C4-2B (cell line): ENCODE measurements around the gene USP6.
"Not testable (repeated sequence)": the region's sequence is repeated elsewhere in the genome, so short reads cannot be mapped to it uniquely, and the experiment has no call there.

ENCODE experiments used
- H3K27ac ChIP-seq: fragments of 450-650 bp; 2 replicates; pipeline ENCODE4 v1.5.1; 2017
- ZFX ChIP-seq: fragments of 450-650 bp; IDR thresholded peaks from 2 replicates; pipeline ENCODE4 v1.6.1; 2017
- TF ChIP-seq, protein P1 (sequence below): fragments of 450-650 bp; conservative IDR thresholded peaks from 2 replicates; pipeline ENCODE4 v1.5.1; 2017; ENCODE audit warnings: mild to moderate bottlenecking

The USP6 gene

DNA sequence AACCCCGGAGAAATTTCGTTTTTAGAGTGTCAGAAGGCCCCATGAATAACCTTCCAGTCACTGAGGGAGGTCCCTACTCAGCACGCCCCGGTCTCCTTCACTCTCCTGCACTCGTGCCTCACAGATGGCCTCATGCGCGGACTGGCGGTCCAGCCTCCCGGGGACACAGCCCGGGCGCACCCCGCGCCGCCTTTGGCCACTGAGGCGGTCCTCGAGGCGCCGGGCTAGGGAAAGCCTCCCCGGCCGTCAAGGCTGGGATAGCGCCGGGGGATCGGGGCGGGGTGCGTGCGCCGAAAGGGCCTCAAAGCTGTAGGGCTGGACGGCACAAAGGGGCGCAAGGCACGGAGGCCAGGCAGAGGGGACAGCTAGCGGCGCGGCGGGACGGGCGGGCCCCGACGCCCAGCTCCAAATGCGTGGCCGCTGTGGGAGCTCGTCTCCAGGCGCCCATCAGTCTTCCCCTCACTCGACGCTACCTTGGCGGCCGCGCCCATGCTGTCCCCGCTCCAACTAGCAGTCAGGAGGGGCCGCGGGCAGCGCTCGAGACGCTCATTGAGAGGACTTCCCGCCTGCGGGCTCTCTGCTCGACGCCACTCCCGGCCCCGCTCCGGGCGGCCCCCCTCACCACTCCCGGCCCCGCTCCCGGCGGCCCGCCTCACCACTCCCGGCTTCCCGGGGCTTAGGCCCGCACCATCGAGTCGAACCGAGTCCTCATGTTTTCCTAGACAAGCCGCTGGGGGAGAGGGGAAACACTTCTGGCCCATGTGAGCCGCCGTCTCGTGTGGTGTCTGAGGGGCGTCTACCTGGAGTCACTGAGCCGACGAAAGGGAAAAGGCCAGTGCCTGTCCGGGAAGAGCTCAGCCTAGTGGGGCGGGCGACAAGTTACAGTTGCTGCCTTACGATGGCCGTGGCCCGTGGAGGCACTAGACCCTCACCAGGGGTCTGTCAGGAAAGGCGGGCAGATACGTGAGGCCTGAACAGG lies at the start of gene USP6:
Gene USP6 (plus strand): TSS at position 360 of the 979 bp plus-strand sequence. CDS start 14,336 bp downstream, outside the sequence.
- H3K27ac ChIP-seq: no peak within 1 kb of the TSS
- TF ChIP-seq ZFX: no peak
- TF ChIP-seq, protein P1, sequence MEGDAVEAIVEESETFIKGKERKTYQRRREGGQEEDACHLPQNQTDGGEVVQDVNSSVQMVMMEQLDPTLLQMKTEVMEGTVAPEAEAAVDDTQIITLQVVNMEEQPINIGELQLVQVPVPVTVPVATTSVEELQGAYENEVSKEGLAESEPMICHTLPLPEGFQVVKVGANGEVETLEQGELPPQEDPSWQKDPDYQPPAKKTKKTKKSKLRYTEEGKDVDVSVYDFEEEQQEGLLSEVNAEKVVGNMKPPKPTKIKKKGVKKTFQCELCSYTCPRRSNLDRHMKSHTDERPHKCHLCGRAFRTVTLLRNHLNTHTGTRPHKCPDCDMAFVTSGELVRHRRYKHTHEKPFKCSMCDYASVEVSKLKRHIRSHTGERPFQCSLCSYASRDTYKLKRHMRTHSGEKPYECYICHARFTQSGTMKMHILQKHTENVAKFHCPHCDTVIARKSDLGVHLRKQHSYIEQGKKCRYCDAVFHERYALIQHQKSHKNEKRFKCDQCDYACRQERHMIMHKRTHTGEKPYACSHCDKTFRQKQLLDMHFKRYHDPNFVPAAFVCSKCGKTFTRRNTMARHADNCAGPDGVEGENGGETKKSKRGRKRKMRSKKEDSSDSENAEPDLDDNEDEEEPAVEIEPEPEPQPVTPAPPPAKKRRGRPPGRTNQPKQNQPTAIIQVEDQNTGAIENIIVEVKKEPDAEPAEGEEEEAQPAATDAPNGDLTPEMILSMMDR: no peak

DNA sequence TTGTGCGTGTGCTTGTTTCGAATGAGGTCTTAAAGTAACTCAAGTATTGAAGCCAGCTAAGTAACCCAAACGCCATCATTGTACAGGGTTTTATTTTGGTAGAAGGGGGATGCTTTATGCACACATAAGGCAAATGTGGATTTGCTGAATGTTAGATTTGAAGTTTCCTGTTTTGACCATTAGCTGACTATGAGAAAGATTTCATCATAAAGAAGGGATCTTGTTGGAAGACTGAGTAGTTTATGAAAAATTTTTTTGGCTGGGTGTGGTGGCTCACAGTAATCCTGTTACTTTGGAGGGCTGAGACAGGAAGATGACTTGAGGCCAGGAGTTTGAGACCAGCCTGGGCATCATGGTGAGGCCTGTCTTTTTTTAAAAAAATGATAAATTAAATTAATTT lies 47.6 kb upstream of the USP6 start:
- TF ChIP-seq, protein P1: no peak
- TF ChIP-seq ZFX: no peak
- no peak overlapping the region for H3K27ac ChIP-seq

DNA sequence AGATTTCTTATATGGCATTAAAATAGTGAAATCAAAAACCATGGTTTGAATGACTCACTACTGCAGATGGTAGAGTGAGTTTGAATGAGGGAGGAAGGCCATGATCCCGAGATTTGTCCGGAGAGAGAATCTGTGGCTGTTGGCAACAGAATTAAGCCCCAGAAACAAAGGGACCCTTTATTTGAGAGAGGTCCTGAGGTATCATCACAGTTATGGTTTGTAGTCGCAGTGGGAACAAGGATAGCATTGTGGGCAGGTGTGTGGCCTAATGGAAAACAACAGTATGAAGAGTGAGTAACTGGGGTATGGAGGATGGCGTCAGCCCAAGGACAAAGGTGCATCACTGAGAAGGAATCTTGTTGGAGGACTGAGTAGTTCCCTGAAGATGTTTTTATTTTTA lies 46.1 kb upstream of the USP6 start:
- TF ChIP-seq ZFX: no peak
- TF ChIP-seq, protein P1: no peak
- H3K27ac ChIP-seq: no peak overlapping the region

DNA sequence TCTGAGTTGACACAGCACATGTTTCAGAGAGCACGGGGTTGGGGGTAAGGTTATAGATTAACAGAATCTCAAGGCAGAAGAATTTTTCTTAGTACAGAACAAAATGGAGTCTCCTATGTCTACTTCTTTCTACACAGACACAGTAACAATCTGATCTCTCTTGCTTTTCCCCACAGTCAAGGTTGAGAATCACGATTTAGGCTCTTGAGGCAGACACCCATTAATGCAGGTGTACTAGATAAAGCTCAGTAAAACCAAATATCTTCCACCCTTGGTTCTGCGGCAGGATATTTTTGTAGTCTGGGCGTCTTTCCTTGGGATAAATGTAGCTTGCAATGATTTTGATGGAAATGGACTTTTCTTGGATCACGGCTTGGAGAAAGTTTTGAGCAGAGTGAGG lies 40.4 kb upstream of the USP6 start:
- H3K27ac ChIP-seq: not testable (repeated sequence)

DNA sequence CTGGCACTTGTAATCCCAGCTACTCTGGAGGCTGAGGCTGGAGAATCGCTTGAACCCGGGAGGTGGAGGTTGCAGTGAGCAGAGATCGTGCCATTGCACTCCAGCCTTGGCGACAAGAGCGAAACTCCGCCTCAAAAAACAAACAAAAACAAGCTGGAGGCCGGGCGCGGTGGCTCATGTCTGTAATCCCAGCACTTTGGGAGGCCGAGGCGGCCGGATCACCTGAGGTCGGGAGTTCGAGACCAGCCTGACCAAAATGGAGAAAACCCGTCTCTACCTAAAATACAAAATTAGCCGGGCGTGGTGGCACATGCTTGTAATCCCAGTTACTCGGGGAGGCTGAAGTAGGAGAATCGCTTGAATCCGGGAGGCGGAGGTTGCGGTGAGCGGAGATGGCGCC lies 38.6 kb upstream of the USP6 start:
- H3K27ac ChIP-seq: not testable (repeated sequence)

DNA sequence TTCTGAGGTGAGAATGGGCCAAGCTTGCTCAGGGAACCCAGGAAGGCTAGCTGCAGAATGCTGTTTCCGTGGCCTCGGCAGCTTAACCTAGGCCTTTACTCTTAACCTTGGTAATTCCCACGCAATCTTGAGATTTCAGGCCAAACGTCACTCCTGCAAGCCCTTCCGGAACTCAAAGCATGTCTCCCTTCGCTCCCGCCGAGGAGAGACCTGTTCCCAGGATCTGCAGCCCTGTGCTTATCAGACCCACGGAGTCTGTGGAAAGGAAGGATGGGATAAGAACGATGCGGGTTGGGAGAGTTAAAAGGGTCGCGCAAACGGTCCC lies 38.1 kb upstream of the USP6 start:
- H3K27ac ChIP-seq: no peak overlapping the region
- TF ChIP-seq ZFX: no peak
- TF ChIP-seq, protein P1: no peak

DNA sequence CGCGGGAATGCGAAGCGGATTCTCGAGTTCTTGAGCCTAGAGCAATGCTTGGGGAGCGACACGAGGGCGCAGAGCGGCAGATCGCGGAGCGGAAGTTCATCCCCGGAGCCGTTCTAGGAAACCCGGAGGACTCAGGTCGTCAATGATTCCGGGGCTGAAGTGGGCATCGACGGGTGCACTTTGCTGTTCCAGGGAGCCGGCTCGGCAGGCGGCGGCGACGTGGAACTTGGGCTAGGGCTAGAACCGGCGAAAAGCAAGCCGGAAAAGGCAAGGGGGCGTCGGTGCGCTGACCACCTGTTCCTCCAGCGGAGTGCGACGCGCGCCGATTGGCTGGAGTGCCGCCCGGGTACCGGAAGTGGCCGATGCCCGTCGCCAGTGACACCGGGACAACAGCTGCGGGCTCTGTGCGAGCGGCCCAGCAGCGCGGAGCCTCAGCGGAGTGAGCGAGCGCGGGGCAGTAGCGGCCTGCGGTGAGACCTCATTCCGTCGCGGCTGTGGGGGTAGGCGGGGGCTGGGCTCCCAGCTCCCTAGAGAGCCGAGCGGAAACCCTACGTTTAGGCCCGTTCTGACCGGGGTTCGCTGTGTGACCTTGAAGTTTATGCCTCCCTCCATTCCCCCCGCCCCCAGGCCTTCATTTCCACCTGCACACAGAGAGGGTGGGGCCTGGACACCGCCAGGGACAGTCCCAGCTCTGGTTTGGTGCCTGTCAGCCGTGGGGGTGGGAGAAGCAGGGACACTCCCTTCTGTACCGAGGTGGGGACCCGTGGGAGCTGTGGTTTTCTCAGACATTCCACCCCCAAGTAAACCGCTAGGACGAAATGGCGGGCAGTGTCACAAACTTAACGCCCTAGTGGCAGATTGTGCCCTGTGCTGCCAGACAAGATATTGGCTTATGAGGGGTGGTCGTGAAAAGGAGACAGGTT lies 37.5 kb upstream of the USP6 start, which contains the start of gene ZFP3:
Gene ZFP3 (plus strand): TSS at position 362 of the 923 bp plus-strand sequence. CDS start 13,038 bp downstream, outside the sequence.
- H3K27ac ChIP-seq: no peak within 1 kb of the TSS
- no peak for TF ChIP-seq ZFX

DNA sequence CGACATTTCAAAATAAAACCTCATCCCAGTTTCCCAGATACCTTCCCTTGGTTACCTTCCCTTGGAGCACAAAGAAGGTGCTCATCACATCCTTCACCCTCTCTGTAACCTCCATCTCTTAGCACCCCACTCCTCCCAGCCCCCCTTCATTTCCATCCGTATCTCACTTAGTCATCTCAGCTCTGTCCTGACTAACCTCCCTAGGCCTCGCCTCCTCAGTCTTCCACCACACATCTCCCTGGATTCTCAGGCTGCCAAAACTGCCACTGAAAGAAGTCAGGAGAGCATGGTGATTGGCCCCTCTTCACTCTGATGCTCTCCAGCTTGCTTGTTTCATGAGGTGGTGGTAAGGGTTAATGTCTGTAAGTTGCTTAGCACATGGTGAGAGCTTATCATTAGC lies 35.2 kb upstream of the USP6 start:
- TF ChIP-seq, protein P1: no peak
- TF ChIP-seq ZFX: no peak
- no peak overlapping the region for H3K27ac ChIP-seq
